Effector memory CD4-positive, alpha-beta T cell (primary cell): ENCODE measurements around the gene UGT1A10.

Experiments
- DNase-seq, 3 donors: peaks; one replicate each; pipeline ENCODE4 v3.0.0-alpha.2; 2020
- H3K27ac ChIP-seq: 2 replicates; pipeline ENCODE4 v1.7.0; 2013; ENCODE audit warnings: mild to moderate bottlenecking, low read length, moderate library complexity; ENCODE audit not compliant: insufficient read depth, poor library complexity, severe bottlenecking
- H3K27me3 ChIP-seq: replicated peaks from 2 replicates; pipeline ENCODE4 v1.7.0; 2013; ENCODE audit warnings: mild to moderate bottlenecking, low read length; ENCODE audit not compliant: insufficient read depth, control insufficient read depth, poor library complexity, severe bottlenecking
- H3K36me3 ChIP-seq: 2 replicates; pipeline ENCODE4 v1.7.0; 2013; ENCODE audit warnings: mild to moderate bottlenecking, low read length, moderate library complexity; ENCODE audit not compliant: control insufficient read depth, insufficient read depth
- H3K4me1 ChIP-seq: 2 replicates; pipeline ENCODE4 v1.7.0; 2013; ENCODE audit warnings: low read length, mild to moderate bottlenecking; ENCODE audit not compliant: control insufficient read depth, insufficient read depth, poor library complexity, severe bottlenecking
- H3K4me3 ChIP-seq: 2 replicates; pipeline ENCODE4 v1.7.0; 2013; ENCODE audit warnings: low read length, low read depth, mild to moderate bottlenecking; ENCODE audit not compliant: insufficient read depth, poor library complexity, severe bottlenecking
- H3K9me3 ChIP-seq: 2 replicates; pipeline ENCODE4 v1.7.0; 2013; ENCODE audit warnings: mild to moderate bottlenecking, low read length, moderate library complexity; ENCODE audit not compliant: control insufficient read depth

Gene UGT1A10

DNA sequence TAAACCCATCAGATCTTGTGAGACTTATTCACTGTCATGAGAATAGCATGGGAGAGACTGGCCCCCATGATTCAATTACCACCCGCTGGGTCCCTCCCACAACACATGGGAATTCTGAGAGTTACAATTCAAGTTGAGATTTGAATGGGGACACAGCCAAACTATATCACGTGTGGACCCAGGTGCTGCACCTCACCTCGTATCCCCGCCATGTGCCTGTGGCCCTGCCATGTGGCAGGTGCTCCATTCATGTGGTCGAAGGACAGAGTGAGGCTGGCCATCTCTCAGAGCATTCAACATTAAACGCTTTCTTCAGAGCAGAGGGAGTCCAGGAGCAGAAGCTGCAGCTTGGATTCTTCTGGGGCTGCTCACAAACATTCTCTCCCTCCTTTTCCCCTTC lies 174.1 kb downstream of the UGT1A10 start:
- no peak overlapping the region for H3K27ac ChIP-seq
- H3K4me3 ChIP-seq = no peak overlapping the region
- H3K9me3 ChIP-seq = no peaks in the 10 kb centered on the region
- no peaks in the 10 kb centered on the region for H3K4me1 ChIP-seq
- no peaks in the 10 kb centered on the region for H3K36me3 ChIP-seq
- H3K27me3 ChIP-seq = peaks cover 3% of the 10 kb centered on the region
- no peak for DNase-seq

DNA sequence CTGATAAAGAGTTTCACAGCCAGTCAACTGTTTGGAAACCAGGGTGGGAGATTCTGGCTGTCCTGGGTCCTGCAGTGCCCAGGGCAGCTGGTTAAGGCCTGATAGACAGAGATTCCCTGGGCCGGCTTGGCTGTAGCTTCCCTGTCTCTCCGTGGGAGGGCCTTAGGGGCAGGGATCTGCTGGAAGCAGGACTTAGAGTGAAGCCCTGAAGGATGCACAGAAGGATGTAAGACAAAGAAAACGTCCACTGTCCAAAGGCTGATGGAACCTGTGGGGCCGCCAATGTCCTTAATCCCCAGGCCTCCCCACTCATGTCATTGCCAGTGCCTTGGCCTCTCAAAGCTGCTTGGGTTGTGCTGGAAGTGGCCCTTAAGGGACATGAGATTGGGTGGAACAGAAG lies 174.8 kb downstream of the UGT1A10 start:
- Histone ChIP-seq H3K4me1 (no peaks in the 10 kb centered on the region), H3K4me3 (no peak overlapping the region), H3K27ac (no peak overlapping the region), H3K9me3 (no peaks in the 10 kb centered on the region), H3K36me3 (no peaks in the 10 kb centered on the region), H3K27me3 (peaks cover 3% of the 10 kb centered on the region)
- DNase-seq = no peak

DNA sequence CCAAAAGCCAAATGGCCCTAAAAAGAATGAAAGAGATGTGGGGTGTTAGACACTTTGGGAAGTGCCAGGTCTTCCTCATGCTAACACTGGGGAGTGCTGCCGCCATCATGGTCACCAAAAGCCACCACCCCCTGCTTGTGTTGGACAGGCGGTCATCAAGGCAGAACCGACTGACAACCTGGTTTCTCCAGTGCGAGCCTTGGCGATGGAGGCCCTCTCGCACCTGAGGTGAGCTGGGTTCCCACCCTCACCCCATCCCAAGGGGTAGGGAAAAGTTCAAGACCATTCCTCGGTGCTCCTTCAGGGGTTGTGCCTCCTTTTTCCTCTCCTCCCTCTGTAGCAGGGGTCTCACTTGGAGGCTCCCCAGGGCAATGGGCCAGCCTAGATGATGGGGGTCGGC lies 175.5 kb downstream of the UGT1A10 start:
- peaks cover 3% of the 10 kb centered on the region for H3K27me3 ChIP-seq
- H3K36me3 ChIP-seq = no peaks in the 10 kb centered on the region
- no peaks in the 10 kb centered on the region for H3K4me1 ChIP-seq
- no peak for DNase-seq
- H3K4me3 ChIP-seq = no peak overlapping the region
- H3K27ac ChIP-seq = no peak overlapping the region
- H3K9me3 ChIP-seq = no peaks in the 10 kb centered on the region

DNA sequence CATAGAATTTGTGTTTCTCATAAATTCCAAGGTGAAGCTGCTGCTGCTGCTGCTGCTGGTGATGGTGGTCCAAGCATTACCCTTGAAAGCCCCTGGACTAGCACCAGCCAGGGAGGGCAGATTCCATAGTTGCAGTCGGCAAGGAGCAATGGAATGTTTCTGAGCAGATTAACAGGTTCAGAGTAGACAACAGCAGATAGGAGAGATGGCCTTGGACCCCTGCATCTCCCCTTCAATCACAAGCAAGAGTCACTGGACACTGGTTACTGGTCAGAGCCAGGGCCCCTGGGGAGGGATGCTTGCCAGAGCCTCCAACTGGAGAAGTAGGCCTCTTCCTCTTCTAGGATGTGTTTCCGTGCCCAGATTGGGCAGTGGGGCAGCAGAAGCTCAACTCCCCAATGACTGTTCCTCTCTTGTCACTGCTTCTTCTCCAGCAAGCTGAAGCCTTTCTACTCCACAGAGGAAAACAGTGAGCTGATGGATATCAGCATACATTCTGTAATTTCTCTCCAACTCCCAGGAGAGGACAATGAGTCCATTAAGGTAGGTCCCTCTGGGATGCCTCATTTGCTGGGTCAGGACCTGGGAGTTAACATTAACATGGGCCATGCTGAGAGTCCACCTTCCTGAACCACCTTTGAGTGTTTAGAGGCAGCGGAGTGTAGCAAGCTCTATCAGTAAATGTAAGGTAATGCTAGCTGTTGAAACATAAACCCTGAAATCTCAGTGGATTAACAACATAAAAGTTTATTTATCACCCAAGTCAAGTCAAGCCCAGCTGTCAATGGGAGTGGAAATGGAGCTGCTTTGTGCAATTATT lies 177.2 kb downstream of the UGT1A10 start:
- Histone ChIP-seq H3K27me3 (peaks cover 3% of the 10 kb centered on the region), H3K9me3 (no peaks in the 10 kb centered on the region)

DNA sequence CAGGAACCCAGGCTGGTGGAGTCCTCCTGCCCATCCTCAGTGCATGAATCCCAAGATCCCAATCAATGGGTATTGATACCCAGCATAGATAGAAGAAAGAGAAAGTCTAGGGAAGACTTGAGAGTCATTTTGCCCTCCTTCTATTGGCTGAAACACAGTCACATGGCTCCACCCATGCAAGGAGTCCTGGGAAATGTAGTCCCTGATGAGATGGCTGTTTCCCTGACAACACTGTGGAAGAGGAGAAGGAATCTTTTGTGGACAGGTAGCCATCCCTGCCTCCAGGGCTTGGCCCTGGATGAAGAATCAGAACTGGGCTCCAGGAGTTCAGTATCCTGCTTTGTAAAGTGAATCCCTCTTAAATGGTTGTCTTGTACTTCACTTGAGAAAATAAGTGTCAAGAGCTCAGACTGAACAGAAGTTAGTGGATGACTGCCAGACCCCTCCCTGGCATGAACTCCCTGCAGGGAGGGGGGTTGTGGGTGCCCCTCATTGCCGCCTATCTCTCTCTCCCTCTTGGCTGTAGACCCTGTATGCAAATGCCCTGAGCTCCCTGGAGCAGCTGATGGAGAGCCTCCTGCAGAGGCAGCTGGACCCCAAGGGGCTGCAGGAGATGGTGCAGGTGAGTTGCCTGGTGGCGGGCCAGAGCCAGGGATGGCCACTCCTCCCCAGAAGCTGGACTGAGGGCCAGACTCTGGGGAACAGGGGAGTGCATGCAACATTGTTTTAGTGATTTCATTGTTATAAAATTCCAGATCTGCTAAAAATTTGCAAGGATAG lies 178.0 kb downstream of the UGT1A10 start:
- no peaks in the 10 kb centered on the region for H3K9me3 ChIP-seq
- no peaks in the 10 kb centered on the region for H3K4me1 ChIP-seq
- H3K27ac ChIP-seq = no peak overlapping the region
- peaks cover 3% of the 10 kb centered on the region for H3K27me3 ChIP-seq
- DNase-seq = no peak
- no peaks in the 10 kb centered on the region for H3K36me3 ChIP-seq
- H3K4me3 ChIP-seq = no peak overlapping the region

More for the DNA sequence above, 177.2 kb downstream of the UGT1A10 start:
- Histone ChIP-seq H3K36me3 (no peaks in the 10 kb centered on the region), H3K4me3 (no peak overlapping the region), H3K4me1 (no peaks in the 10 kb centered on the region), H3K27ac (no peak overlapping the region)
- DNase-seq = no peak

DNA sequence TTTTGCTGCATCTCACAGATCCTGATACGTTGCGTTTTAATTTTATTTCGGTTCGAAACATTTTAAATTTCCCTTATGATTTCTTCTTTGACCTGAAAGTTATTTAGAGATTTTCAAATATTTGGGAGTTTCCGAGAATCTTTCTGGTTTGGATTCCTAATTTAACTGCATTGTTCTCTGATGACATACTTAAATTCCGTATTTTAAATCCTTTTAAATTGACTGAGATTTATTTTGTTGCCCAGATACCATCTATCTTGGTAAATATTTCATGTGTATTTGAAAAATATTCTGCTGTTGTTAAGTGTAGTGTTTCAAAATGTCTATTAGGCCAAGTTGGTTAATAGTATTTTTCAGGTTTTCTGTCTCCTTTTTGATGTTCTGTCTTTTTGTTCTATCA lies 179.6 kb downstream of the UGT1A10 start:
- Histone ChIP-seq H3K27ac (no peak overlapping the region), H3K27me3 (no peaks in the 10 kb centered on the region), H3K36me3 (no peaks in the 10 kb centered on the region), H3K4me3 (no peak overlapping the region), H3K9me3 (no peaks in the 10 kb centered on the region), H3K4me1 (no peaks in the 10 kb centered on the region)
- no peak for DNase-seq

DNA sequence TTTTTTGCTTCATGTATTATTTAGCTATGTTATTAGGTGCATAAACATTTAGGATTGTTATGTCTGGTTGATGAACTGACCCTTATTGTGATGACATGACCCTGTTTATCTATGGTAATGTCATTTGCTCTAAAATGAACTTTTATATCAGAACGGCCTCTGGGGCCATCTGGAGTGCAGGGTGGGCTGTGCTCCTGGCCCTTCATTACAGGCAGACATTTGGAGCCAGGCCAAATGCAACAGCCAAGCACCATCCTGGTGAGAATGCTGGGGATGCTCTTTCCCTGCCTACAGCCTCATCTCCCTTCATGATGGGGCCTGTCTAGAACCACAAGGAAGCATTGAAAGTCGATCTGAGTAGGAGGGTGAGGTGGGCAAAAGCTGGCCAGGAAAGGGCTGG lies 180.1 kb downstream of the UGT1A10 start:
- DNase-seq = no peak
- Histone ChIP-seq H3K9me3 (no peaks in the 10 kb centered on the region), H3K36me3 (no peaks in the 10 kb centered on the region), H3K27me3 (no peaks in the 10 kb centered on the region), H3K4me3 (no peak overlapping the region), H3K4me1 (no peaks in the 10 kb centered on the region), H3K27ac (no peak overlapping the region)

DNA sequence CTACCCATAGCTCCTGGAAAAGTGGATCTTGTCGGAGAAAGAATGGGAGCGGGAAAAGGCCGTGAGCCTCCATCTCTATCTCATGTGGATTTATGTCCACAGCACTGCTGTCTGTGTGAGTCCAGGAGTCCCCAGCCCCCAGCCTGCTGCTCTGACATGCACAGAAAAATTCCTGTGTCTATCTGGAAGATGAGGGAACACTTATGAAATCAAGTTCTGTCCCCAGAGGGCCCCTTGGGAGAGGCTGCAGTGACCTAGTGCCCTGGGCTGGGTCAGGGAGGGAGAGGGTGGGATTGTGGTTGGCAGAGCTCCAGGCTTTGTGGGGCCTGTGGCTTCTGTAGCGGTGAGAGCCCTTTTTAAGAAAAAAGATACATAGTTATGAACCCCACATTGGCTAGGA lies 180.5 kb downstream of the UGT1A10 start:
- no peak for DNase-seq
- Histone ChIP-seq H3K4me1 (no peaks in the 10 kb centered on the region), H3K4me3 (no peak overlapping the region), H3K27ac (no peak overlapping the region), H3K27me3 (no peaks in the 10 kb centered on the region), H3K9me3 (no peaks in the 10 kb centered on the region), H3K36me3 (no peaks in the 10 kb centered on the region)

DNA sequence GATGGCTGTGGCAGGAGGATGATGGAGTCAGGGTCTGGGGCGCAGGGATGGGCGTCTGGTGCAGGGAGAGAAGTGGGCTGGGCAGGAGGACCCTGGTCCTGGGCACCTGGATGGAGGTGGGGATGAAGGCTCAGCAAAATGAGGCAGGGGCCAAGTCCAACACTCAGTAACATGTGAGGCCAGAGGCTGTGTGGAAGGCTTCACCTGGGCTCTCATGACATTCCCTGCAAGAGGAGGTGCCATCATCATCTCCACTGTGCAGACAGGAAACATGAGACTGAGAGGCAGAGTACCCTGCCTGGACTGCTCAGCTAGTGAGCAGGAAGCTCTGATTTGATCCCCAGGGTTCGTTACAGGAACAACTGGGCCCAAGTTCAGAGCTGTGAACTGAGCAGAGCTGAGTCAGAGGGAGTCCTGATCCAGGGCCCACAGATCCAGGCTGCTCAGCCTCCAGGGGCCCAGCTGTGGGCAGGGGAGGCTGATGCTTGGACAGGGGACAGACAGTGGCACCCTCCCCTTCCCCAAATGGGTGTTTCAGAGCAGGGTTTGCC lies 181.2 kb downstream of the UGT1A10 start:
- no peaks in the 10 kb centered on the region for H3K27me3 ChIP-seq
- no peak overlapping the region for H3K4me3 ChIP-seq
- H3K27ac ChIP-seq = no peak overlapping the region
- no peaks in the 10 kb centered on the region for H3K4me1 ChIP-seq
- H3K9me3 ChIP-seq = no peaks in the 10 kb centered on the region
- no peak for DNase-seq
- H3K36me3 ChIP-seq = no peaks in the 10 kb centered on the region
